GM18502 (cell line): ENCODE measurements around the gene ITPKB.

ENCODE experiments used
- ATAC-seq: cut with Tn5 transposase; IDR thresholded peaks from one replicate; pipeline ENCODE4 v1.9.1; 2021; ENCODE audit warnings: mild to moderate bottlenecking; ENCODE audit not compliant: unreplicated experiment, poor library complexity

The ITPKB gene

GRCh38 chr1:226708967-226709396 is 30.1 kb downstream of the ITPKB start:
- no peak for ATAC-seq

- ATAC-seq, result no peak
Observed at GRCh38 chr1:226708342-226708780, 30.7 kb downstream of the ITPKB start.

DNA sequence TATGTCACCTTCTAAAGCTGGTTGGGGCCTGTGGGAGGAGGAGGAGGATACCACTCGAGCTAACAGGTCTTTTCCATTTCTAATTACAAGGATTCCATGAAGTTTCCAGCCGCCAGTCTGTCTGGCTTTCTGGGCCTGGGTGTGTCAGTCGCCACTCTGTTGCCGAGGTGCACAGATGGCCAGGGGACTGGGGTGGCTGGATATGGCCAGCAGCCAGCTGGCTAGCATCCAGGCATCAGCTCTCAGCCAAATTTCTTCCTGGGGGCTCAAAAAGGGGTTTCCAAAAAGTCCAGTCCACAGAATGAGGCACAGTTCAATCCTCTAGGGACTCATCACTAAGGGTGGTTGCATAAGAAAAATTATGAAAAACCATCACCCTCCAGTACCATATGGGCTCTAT is 32.4 kb downstream of the ITPKB start:
- ATAC-seq, result no peak

DNA sequence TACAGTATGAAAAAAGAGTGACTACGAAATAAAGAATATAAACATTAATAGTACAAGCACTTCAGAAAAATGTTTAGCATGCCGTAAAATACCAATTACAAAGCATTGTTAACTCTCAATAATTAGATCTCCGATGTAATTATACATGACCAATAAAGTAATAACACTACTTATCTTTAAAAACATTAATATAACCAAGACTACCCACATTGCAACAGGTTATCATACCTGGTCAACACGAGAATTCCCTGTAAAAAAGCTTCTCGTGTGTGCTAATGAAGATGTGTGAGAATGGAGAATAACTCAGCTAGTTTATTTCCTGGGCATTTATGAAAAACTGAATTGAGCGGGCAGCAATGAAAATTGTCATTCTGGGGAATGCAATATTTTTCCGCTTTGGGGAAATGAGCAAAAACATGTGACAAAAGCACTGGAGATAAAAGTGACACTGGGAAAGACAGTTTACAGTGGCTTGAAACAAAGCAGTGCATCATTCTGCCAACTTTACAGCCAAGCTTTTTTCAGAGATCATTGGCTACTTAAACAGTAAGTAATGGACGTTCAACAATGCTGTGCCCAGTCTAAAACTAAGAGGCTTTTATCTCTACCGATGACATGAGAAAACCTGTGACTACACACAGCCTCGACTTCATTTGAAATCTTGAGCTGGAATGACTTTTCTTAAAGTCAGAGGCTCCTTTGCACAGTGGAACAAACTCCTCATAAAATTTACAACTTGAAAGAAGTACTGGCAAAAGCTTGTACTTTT is 34.7 kb downstream of the ITPKB start:
- ATAC-seq, result no peak

DNA sequence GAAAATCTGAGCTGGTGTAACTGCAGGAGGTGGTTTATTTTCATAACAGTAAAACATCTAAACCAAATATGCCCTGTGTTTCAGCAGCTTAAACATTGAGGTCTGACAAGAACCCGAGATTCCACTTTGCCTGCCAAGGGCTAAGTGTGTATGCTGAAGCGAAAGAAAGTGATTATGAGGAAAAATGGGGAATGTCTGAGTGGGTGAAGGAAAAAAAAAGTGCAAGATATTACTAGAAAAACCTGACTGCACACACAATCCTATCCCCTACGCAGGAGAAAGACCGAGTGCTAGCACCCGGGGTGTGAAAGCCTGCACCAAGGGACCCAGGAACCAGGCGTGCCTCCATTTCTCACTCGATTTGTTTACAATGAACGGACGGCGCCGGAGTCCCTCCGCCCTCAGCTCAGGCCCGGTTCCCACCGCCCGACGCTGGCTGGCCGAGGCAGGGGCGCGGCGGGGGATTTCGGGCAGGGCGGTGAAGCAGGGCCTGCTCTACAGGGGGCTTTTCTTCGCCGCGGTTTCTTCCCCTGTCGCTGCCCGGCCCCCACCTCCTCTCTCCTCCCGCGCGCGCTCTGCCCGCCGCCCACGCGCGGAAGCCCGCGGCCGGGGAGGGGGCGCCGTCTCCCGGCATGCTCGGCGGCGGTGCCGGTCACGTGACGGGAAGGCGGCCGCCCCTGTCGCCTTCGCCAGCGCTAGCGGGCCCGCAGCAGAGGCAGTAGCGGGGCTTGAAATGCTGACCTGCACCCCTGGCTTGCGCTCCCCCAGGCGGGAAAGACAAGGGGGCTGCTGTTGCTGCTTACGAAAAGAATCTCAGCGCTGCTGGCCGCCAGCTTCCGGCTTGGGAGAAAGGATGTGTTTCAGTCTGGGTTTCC is 35.9 kb downstream of the ITPKB start:
- peak; percentile 75 for ATAC-seq

DNA sequence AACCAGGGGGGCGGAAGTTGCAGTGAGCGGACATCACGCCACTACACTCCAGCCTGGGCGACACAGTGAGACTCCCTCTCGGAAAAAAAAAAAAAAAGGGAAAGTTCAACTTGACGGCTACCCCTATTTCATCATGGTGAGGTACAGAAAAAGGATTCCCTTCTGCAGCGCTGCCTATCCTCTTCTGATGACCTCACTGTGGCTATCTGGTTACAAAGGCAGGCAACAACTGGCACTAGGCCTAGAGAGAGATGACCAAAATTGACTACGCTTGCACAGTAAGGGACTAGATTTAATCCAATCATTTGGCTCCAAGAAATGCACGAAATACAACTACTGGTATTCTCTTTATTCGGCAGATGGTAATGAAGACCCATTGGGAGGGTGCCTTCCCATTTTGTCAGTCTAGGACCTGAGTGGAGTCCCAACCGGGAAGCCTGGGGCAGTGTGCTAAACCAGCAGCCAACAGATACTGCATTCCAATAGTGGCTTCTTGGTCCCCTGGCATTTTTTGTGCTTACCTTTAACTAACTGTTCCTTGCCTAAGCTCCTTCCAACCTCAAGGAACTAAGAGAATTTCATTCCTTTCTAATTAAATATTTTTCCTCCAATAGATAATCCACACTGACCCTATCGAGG is 36.6 kb downstream of the ITPKB start:
- ATAC-seq, result no peak

DNA sequence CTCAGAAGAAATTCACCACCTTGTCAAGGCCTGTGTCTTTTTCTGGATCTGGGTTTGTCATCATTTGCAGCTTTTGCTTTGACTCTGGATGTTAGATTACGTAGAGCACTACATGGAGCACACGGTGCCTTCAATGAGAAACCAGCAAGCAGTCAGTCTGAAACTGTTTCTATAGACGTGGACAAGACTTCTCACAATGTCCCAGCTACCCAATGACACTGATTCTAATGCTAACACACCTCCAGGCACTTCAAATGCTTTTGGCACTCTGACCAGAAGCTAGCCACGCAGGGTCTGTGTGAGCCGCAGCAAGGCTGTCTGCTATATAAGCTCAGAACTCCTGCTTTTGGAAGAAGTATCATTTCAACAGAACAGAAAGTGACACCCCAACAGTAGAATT is 38.2 kb downstream of the ITPKB start:
- ATAC-seq, result no peak

DNA sequence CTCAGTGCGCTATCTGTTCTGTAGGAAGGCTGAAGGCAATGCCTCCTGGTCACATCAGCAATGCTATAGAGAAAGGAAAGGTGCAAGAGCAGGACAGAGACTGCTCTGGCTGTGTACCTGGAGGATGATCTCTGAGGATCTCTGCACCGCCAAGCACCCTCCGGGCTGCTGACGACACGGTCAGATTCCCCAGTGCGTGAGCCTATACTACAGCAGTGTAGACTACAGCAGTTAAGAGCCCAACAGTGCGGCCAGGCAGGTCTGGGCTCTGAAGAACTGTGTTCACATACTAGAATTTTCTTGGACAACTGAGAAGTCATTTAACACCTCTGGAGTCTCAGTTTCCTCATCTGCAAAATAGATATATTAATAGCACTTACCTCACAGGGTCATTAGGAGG is 39.9 kb downstream of the ITPKB start:
- no peak for ATAC-seq

- no peak for ATAC-seq
Observed at GRCh38 chr1:226698659-226699058, 40.4 kb downstream of the ITPKB start.

DNA sequence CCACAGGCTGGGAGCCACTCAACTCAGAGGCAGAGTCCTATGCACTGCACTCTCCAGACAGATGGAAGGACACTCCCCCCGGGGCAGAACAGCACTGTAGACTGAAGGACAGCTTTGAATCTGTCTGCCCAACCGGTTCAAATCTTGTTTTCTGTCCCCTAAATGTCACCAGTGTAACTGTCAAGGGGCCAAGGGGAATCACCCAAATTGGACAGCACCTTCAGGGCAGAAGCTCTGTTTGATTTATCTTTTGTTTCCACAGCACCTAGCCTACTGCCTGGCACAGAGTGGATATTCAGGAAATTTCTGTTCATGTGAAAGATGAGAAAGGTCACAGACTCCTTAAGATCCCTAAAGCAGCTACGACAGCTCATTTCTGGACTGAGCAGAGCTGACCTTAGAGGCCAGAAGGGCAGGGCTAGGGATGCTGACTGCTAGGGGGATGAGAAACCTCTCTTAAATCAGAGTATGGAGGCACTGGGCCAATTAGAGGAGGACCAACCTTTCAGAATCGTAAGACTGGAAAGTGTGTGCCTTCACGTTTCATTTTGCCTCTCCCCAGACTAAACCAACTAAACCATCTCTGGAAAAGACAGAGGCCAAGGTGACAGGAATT is 41.0 kb downstream of the ITPKB start:
- peak; percentile 14 for ATAC-seq

- ATAC-seq, result peak; percentile 46
Observed at GRCh38 chr1:226697151-226697928, 41.7 kb downstream of the ITPKB start.

DNA sequence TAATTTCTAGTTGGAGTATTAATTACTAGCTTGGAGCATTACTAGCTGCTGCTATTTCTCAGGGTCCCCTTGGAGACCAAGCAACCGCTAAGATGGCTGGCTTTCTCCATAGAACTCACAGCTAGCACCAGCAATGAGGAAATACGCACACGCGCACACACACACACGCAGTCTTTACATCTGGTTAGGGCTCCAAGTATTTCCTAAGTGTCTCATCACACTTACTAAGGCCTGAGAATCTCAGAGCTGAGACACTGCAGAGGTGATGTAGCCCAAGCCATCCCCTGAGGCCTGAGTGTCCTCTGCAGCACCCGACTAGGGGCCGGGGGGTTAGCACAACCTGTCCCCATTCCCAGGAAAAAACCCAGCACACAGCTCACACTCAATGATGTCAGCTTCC is 42.5 kb downstream of the ITPKB start:
- ATAC-seq, result no peak

- ATAC-seq, result no peak
Observed at GRCh38 chr1:226695335-226695900, 43.7 kb downstream of the ITPKB start.

DNA sequence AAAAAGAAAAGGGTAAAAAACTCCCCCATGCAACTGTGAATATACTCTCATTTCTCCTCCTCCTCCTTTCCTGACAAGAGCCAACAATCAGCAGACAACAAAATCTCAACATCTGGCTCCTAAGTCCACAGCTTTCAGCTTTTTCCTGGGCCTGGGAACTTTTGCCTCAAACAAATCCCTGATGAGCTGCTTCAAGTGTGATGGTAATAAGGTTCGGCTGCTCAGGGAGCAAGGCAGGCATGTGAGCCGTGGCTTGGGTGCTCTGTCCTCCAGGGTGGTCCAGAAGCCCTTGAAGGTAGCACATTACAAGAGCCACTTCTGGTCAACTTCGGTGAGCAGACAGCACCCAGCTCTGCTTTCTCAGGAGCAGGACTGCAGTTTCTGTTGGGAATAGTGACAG is 46.3 kb downstream of the ITPKB start:
- ATAC-seq, result no peak

GRCh38 chr1:226692051-226692792 is 46.9 kb downstream of the ITPKB start:
- no peak for ATAC-seq

GRCh38 chr1:226691247-226691646 is 47.8 kb downstream of the ITPKB start:
- peak; percentile 63 for ATAC-seq

- ATAC-seq, result no peak
Observed at GRCh38 chr1:226690460-226690982, 48.6 kb downstream of the ITPKB start.

GRCh38 chr1:226688808-226689207 is 50.3 kb downstream of the ITPKB start:
- no peak for ATAC-seq
